ENCODE measurements around the gene CNTF.
A peak's percentile ranks its signal among the peaks of the same experiment; 100 is the strongest.
"Not testable (repeated sequence)": the region's sequence is repeated elsewhere in the genome, so short reads cannot be mapped to it uniquely, and the experiment has no call there.

CNTF gene

GRCh38 chr11:58622344-58622743 is at the start of gene CNTF:
Gene CNTF (plus strand): TSS chr11:58622665. CDS start chr11:58622753, 88 bp downstream.
- DNase-seq: no peak

- not testable (repeated sequence) for DNase-seq
Measured at GRCh38 chr11:58572906-58573305, 49.6 kb upstream of the CNTF start.

GRCh38 chr11:58573451-58574104 is 48.9 kb upstream of the CNTF start:
- DNase-seq: peak; percentile 56

GRCh38 chr11:58574881-58575280 is 47.6 kb upstream of the CNTF start:
- DNase-seq: no peak

GRCh38 chr11:58575377-58576020 is 47.0 kb upstream of the CNTF start, which contains the start of gene LPXN:
Gene LPXN (minus strand): TSS chr11:58575856. CDS start chr11:58575772, 84 bp downstream.
- DNase-seq: peak; percentile 69

GRCh38 chr11:58576887-58577471 is 45.5 kb upstream of the CNTF start:
- DNase-seq: no peak

- DNase-seq: peak; percentile 82
Measured at GRCh38 chr11:58577555-58578135, 44.8 kb upstream of the CNTF start.

- peak; percentile 91 for DNase-seq
Measured at GRCh38 chr11:58578136-58578634, 44.3 kb upstream of the CNTF start.

GRCh38 chr11:58578635-58579191 is 43.8 kb upstream of the CNTF start, which contains the start of gene ZFP91:
Gene ZFP91 (plus strand): TSS chr11:58579063. CDS start chr11:58579282, 219 bp downstream.
- DNase-seq: peak; percentile 94

GRCh38 chr11:58579192-58580129 is 43.0 kb upstream of the CNTF start:
- DNase-seq: peak; percentile 91

- DNase-seq: no peak
Measured at GRCh38 chr11:58580311-58580710, 42.2 kb upstream of the CNTF start.

GRCh38 chr11:58582437-58582836 is 40.0 kb upstream of the CNTF start:
- no peak for DNase-seq

- no peak for DNase-seq
Measured at GRCh38 chr11:58586998-58587397, 35.5 kb upstream of the CNTF start.

GRCh38 chr11:58591659-58592058 is 30.8 kb upstream of the CNTF start:
- no peak for DNase-seq

GRCh38 chr11:58592760-58593472 is 29.5 kb upstream of the CNTF start:
- no peak for DNase-seq

- no peak for DNase-seq
Measured at GRCh38 chr11:58594826-58595225, 27.6 kb upstream of the CNTF start.

GRCh38 chr11:58596621-58597020 is 25.8 kb upstream of the CNTF start:
- DNase-seq: no peak

GRCh38 chr11:58597486-58598144 is 24.9 kb upstream of the CNTF start:
- no peak for DNase-seq

- DNase-seq: no peak
Measured at GRCh38 chr11:58600510-58600909, 22.0 kb upstream of the CNTF start.

- no peak for DNase-seq
Measured at GRCh38 chr11:58606930-58607714, 15.3 kb upstream of the CNTF start.

All from activated T-cell treated with anti-CD3 and anti-CD28 coated beads, Interleukin-2, amount 50 U/mL, for 1 hour (primary cell).